ENCODE measurements around the gene USP40.

DNA sequence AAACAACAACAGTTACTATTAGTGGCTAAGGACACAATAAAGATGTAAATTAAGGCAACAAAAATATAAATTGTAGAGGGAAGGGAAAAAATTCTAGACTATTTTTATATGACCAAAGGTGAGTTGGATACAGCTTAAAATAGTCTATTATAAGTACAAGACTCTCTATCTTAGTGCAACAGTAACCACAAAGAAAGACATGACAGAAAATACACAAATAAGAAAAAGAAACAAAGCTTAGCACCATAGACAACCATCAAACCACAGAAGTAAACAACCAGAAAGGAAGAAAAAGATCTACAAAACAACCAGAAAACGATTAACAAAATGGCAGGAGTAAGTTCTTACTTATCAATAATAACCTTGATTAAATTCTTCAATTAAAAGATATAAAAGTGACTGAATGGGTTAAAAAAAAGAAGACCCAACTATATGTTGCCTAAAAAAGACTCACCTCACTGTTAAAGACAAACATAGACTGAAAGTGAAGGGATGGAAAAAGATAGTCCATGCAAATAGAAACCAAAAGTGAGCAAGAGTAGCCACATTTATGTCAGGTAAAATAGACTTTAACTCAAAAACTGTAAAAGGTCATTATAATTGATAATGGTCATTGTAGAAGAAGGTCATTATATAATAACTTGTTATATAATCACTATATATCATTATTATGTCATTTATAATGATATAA is 62.5 kb downstream of the USP40 start:
- TF ChIP-seq CTCF (IDR thresholded peaks at IDR 0.05; ENCODE audit: low read depth, low read length) (no peak), EZH2phosphoT487 (IDR thresholded peaks at IDR 0.05; ENCODE audit: low read depth) (no peak)

Data from OCI-LY3 (cell line).